ENCODE results near the gene LRFN2. TPM values are rescaled to one million over a fixed set of nuclear protein-coding genes. Genes with fewer than 3 reads are reported as not detected.

LRFN2 gene
- total RNA-seq, 1 donor from 2014 or later = not detected

DNA sequence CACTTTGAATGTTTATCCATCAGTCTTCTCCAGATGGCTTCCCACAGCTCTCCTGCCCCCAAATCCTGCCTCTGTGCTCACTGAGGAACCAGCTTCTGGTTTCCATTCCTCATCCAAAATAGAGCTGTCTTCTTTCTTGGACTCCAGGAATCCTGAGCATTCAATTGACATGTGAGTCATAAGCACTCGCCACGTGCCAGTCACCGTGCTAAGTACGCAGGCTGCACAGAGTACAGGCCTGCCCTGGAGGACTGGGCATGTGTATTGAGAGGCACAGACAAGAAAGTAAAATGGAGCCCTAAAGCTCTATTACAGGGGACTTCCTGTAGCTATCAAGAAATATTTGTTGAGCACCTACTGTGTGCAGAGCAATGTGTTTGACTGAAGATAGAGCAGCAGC, 39.7 kb upstream of the LRFN2 start:
- H3K4me3 ChIP-seq (ENCODE audit: low read depth, low read length) = no peak overlapping the region
- DNase-seq (ENCODE audit: low read depth) = no peak
- TF ChIP-seq, protein P1, sequence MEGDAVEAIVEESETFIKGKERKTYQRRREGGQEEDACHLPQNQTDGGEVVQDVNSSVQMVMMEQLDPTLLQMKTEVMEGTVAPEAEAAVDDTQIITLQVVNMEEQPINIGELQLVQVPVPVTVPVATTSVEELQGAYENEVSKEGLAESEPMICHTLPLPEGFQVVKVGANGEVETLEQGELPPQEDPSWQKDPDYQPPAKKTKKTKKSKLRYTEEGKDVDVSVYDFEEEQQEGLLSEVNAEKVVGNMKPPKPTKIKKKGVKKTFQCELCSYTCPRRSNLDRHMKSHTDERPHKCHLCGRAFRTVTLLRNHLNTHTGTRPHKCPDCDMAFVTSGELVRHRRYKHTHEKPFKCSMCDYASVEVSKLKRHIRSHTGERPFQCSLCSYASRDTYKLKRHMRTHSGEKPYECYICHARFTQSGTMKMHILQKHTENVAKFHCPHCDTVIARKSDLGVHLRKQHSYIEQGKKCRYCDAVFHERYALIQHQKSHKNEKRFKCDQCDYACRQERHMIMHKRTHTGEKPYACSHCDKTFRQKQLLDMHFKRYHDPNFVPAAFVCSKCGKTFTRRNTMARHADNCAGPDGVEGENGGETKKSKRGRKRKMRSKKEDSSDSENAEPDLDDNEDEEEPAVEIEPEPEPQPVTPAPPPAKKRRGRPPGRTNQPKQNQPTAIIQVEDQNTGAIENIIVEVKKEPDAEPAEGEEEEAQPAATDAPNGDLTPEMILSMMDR (conservative IDR thresholded peaks at IDR 0.05; ENCODE audit: low read depth, low read length) = no peak

DNA sequence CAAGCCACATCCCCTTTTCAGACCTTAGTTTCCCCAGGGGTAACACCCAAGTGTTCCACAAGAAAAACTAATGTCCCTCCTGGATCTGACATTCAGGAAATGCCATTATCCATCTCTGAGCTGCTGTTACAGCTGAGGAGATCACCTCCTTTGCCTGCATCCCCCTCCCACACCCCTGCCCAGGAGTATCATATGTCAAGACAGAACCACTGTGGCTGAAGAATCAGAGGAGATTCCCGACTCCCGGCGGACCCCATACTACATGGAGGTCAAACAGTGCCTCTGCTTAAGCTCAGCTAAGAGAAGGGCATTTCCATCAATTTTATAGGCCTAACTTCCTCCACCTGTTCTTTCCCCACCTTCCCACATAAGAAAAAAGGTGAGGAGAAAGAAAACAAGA, 36.8 kb upstream of the LRFN2 start:
- TF ChIP-seq, protein P1 (conservative IDR thresholded peaks at IDR 0.05; ENCODE audit: low read depth, low read length) = no peak
- H3K4me3 ChIP-seq (ENCODE audit: low read depth, low read length) = no peak overlapping the region
- DNase-seq (ENCODE audit: low read depth) = no peak

DNA sequence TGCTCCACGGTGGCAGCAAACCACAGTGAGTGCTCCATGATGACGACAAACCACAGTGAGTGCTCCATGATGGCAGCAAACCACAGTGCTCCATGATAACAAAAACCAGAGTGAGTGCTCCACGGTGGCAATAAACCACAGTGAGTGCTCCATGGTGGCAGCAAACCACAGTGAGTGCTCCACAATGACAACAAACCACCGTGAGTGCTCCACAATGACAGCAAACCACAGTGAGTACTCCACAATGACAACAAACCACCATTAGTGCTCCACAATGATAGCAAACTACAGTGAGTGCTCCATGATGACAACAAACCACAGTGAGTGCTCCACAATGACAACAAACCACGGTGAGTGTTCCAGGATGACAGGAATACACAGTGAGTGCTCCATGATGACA, 36.0 kb upstream of the LRFN2 start:
- TF ChIP-seq, protein P1 (conservative IDR thresholded peaks at IDR 0.05; ENCODE audit: low read depth, low read length) = no peak
- no peak for DNase-seq (ENCODE audit: low read depth)
- H3K4me3 ChIP-seq (ENCODE audit: low read depth, low read length) = no peak overlapping the region

DNA sequence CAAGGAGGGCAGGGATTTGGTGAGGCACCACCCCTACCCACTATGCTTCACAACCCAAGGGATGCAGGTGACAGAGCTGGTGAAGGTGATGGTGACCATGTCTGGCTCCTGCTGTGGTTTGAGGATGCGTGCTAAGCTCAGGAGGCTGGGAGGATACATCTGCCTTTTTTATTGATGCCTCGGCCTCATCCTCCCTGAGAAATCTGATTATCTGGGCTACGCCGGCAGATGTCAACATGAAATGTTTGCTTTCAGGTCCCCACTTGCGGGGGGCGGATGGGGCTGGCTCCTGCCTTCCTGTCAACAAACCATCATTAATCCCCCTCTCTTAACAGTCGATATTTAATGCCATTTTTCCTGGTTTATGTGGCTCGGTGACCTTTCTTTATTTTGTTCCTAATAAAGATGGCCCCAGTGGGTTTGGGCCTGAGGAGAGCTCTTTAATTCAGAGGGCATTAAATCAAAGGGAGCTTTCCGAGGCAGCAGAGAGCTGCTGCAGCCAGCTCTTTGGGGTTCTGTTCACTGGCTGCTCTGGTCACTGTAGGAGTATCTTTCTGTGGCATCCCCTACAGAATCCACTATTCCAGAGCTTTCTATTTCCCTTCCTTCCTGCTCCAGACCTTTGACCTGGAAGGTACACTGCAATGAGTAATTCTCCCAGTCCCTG, 33.5 kb upstream of the LRFN2 start:
- no peak for DNase-seq (ENCODE audit: low read depth)
- TF ChIP-seq, protein P1 (conservative IDR thresholded peaks at IDR 0.05; ENCODE audit: low read depth, low read length) = no peak
- H3K4me3 ChIP-seq (ENCODE audit: low read depth, low read length) = no peak overlapping the region

DNA sequence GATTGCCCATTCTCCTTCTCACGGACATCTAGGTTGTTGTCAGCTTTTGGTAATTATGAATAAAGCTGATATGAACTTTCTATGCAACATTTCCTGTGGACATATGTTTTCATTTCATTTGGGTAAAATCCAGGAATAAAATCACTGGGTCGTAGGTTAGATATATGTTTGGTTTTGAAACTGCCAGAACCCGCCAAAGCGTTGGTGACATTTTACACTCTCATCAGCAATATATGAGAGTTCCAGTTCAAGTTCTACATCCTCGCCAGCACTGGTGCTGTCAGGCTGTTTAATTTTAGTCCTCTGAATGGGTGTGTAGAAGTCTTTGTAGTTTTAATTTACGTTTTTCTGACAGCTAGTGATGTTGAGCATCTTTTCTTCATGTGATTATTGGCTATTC, 27.5 kb upstream of the LRFN2 start:
- TF ChIP-seq, protein P1 (conservative IDR thresholded peaks at IDR 0.05; ENCODE audit: low read depth, low read length) = no peak
- no peak for DNase-seq (ENCODE audit: low read depth)
- no peak overlapping the region for H3K4me3 ChIP-seq (ENCODE audit: low read depth, low read length)

DNA sequence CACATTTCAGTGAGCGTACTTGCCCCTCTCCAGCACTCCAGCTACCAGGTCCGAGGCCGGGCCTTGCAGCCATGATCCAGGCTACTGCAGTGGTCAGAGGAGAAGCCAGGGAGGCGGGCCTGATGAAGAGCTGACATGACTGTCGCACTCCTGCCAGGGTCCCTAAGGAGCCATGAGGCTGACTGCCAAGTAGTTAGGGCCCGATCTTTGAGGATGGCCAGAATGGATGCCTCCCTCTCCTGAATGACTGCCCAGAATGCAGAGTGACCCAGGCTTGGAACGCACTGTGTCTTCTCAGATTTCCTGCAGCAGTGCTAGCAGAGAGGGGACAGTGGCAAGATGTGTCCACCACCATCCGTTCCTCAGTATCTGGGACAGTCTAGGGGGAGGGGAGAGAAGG, 24.7 kb upstream of the LRFN2 start:
- H3K4me3 ChIP-seq (ENCODE audit: low read depth, low read length) = no peak overlapping the region
- TF ChIP-seq, protein P1 (conservative IDR thresholded peaks at IDR 0.05; ENCODE audit: low read depth, low read length) = no peak
- DNase-seq (ENCODE audit: low read depth) = no peak

DNA sequence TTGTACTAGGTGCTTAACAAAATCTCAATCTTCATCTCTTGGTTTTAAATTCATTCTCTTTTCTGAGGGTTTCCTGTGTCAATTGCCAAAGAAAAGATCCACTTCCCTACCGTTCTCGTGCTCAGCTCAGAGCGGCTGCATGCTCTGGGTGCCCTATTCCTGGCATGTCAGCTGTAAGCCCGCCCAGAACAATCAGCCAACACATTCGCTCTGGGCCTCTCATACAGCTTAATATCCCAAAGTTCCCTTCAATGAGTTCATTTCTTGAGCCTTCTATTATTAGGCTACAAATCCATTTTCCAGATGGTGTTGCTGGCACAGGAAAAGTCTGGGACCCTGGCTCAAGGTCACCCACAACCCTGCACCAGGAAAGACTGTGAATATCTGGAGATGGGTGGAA, 24.3 kb upstream of the LRFN2 start:
- no peak for DNase-seq (ENCODE audit: low read depth)
- TF ChIP-seq, protein P1 (conservative IDR thresholded peaks at IDR 0.05; ENCODE audit: low read depth, low read length) = no peak

More for the DNA sequence above, 24.3 kb upstream of the LRFN2 start:
- H3K4me3 ChIP-seq (ENCODE audit: low read depth, low read length) = no peak overlapping the region

Data from epithelial cell of proximal tubule (primary cell).